HG03378 (cell line): ENCODE results near the gene EXOG.
"Not testable (repeated sequence)": the region's sequence is repeated elsewhere in the genome, so short reads cannot be mapped to it uniquely, and the experiment has no call there.

Experiments
- ATAC-seq: cut with Tn5 transposase; IDR thresholded peaks from one replicate; pipeline ENCODE4 v1.9.1; 2021; ENCODE audit warnings: mild to moderate bottlenecking, moderate library complexity; ENCODE audit not compliant: unreplicated experiment

EXOG gene

GRCh38 chr3:38561746-38562466 lies 65.8 kb downstream of the EXOG start:
- no peak for ATAC-seq

- no peak for ATAC-seq
Measured at GRCh38 chr3:38562467-38562925, 66.4 kb downstream of the EXOG start.

- no peak for ATAC-seq
Measured at GRCh38 chr3:38563070-38563885, 67.1 kb downstream of the EXOG start.

GRCh38 chr3:38563886-38564270 lies 67.7 kb downstream of the EXOG start:
- ATAC-seq: no peak

GRCh38 chr3:38564631-38565338 lies 68.6 kb downstream of the EXOG start:
- no peak for ATAC-seq

- ATAC-seq: no peak
Measured at GRCh38 chr3:38565339-38566214, 69.4 kb downstream of the EXOG start.

- ATAC-seq: no peak
Measured at GRCh38 chr3:38566215-38566528, 70.0 kb downstream of the EXOG start.

- ATAC-seq: not testable (repeated sequence)
Measured at GRCh38 chr3:38566794-38567193, 70.7 kb downstream of the EXOG start.

GRCh38 chr3:38567498-38567897 lies 71.4 kb downstream of the EXOG start:
- no peak for ATAC-seq

GRCh38 chr3:38573111-38573510 lies 77.0 kb downstream of the EXOG start:
- no peak for ATAC-seq

- no peak for ATAC-seq
Measured at GRCh38 chr3:38573556-38573955, 77.4 kb downstream of the EXOG start.

GRCh38 chr3:38574411-38575278 lies 78.5 kb downstream of the EXOG start:
- ATAC-seq: no peak

GRCh38 chr3:38575279-38575843 lies 79.2 kb downstream of the EXOG start:
- ATAC-seq: no peak
